Fibroblast of pulmonary artery (primary cell): Measurements from ENCODE around the gene EGFL8.
"Not testable (repeated sequence)": the region's sequence is repeated elsewhere in the genome, so short reads cannot be mapped to it uniquely, and the experiment has no call there.

Experiments used
- DNase-seq: peaks from one replicate; pipeline ENCODE4 v3.0.0-alpha.2; 2010; ENCODE audit warnings: low read depth
- H3K4me3 ChIP-seq: replicated peaks from 2 replicates; pipeline ENCODE4 v1.5.1; 2011; ENCODE audit warnings: low read depth, mild to moderate bottlenecking, control low read depth, low read length, moderate library complexity
- CTCF ChIP-seq: IDR thresholded peaks from 2 replicates; pipeline ENCODE4 v1.5.1; 2011; ENCODE audit warnings: mild to moderate bottlenecking, control low read depth, low read length, inconsistent platforms; ENCODE audit errors: missing control alignments

EGFL8 gene

GRCh38 chr6:32189069-32189741, 24.8 kb downstream of the EGFL8 start:
- H3K4me3 ChIP-seq, result peak overlapping the region; percentile 82
- no peak for DNase-seq
- TF ChIP-seq CTCF, result no peak

GRCh38 chr6:32189742-32190053, 25.3 kb downstream of the EGFL8 start:
- no peak for TF ChIP-seq CTCF
- DNase-seq, result no peak
- H3K4me3 ChIP-seq, result peak overlapping the region; percentile 82

- DNase-seq, result peak; percentile 94
- TF ChIP-seq CTCF, result no peak
- peak within 1 kb of the TSS; percentile 82 for H3K4me3 ChIP-seq
Observed at GRCh38 chr6:32190054-32190851, 25.9 kb downstream of the EGFL8 start, which contains the start of gene PBX2. TSS of gene PBX2 (minus strand) at chr6:32190202. CDS start at chr6:32189915, 287 bp downstream.

- H3K4me3 ChIP-seq, result peak overlapping the region; percentile 82
- TF ChIP-seq CTCF, result no peak
- no peak for DNase-seq
Observed at GRCh38 chr6:32190911-32191677, 26.7 kb downstream of the EGFL8 start.

GRCh38 chr6:32191696-32192607, 27.6 kb downstream of the EGFL8 start:
- DNase-seq, result no peak
- no peak overlapping the region for H3K4me3 ChIP-seq
- TF ChIP-seq CTCF, result no peak

- H3K4me3 ChIP-seq, result peak within 1 kb of the TSS; percentile 2
- peak; percentile 57 for DNase-seq
- no peak for TF ChIP-seq CTCF
Observed at GRCh38 chr6:32192608-32193039, 28.2 kb downstream of the EGFL8 start, which contains the start of gene GPSM3. TSS of gene GPSM3 (minus strand) at chr6:32192643. CDS start at chr6:32192513, 130 bp downstream.

GRCh38 chr6:32193096-32193495, 28.7 kb downstream of the EGFL8 start:
- DNase-seq, H3K4me3 ChIP-seq: not testable (repeated sequence)
